Fibroblast of lung (primary cell): ENCODE data around the gene EPO.

Experiments
- CTCF ChIP-seq, 2 donors: IDR thresholded peaks in 1 of 2; conservative IDR thresholded peaks in 1 of 2; 1 replicate in 1 of 2; 2 replicates in 1 of 2; pipeline ENCODE4 v1.5.1; 2011 to 2012; ENCODE audit warnings: low read length in 2 of 2, control low read depth in 1 of 2, inconsistent platforms in 1 of 2, low read depth in 1 of 2, mild to moderate bottlenecking in 1 of 2
- EZH2 ChIP-seq: IDR thresholded peaks from 2 replicates; pipeline ENCODE4 v1.5.1; 2012; ENCODE audit warnings: low read length, control low read depth, mild to moderate bottlenecking; ENCODE audit errors: missing control alignments

DNA sequence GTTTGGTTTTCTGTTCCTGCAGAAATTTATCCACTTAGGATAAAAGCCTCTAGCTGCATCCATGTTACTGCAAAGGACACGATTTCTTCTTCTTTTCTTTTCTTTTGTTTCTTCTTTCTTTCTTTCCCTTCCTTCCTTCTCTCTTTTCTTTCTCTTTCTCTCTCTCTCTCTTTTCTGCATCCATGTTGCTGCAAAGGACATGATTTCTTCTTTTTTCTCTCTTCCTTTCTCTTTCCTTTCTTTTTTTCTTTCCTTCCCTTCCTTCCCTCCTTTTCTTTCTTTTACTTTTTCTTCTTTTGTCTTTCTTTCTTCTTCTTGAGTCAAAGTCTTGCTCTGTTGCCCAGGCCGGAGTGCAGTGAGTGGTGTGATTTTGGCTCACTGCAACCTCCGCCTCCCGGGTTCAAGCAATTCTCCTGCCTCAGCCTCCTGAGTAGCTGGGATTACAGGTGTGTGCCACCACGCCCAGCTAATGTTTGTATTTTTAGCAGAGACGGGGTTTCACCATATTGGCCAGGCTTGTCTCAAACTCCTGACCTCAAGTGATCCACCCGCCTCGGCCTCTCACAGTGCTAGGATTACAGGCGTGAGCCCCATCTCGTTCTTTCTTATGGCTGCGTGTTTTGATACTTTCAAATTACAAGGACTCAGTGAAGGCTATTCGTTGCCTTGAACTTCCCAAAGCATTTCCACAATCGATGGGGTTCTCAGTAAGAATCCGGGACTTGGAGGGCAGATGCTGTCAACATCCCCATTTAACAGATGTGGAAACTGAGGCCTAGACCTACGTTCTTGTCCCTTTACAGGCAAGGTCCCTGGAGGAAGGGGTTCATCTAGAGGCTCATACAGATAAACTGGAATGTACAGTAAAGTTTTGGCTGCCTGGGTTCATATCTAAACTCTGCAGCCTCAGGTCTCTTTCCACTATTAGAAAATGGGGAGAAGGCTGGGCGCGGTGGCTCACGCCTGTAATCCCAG lies 48.6 kb upstream of the EPO start:
- TF ChIP-seq CTCF (conservative IDR thresholded peaks at IDR 0.05 in 1 of 2, IDR thresholded peaks at IDR 0.05 in 1 of 2; ENCODE audit: low read depth in 1 of 2, low read length in 2 of 2) (no peak), EZH2 (no peak)
